ENCODE results near the gene RAB12.
"Not testable (repeated sequence)": the region's sequence is repeated elsewhere in the genome, so short reads cannot be mapped to it uniquely, and the experiment has no call there.

RAB12 gene, protein sequence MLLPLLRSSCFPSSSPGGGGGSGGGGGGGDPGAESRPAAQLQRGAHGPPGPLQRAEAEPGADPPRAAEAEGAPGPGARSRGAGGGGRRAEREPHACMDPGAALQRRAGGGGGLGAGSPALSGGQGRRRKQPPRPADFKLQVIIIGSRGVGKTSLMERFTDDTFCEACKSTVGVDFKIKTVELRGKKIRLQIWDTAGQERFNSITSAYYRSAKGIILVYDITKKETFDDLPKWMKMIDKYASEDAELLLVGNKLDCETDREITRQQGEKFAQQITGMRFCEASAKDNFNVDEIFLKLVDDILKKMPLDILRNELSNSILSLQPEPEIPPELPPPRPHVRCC

DNA sequence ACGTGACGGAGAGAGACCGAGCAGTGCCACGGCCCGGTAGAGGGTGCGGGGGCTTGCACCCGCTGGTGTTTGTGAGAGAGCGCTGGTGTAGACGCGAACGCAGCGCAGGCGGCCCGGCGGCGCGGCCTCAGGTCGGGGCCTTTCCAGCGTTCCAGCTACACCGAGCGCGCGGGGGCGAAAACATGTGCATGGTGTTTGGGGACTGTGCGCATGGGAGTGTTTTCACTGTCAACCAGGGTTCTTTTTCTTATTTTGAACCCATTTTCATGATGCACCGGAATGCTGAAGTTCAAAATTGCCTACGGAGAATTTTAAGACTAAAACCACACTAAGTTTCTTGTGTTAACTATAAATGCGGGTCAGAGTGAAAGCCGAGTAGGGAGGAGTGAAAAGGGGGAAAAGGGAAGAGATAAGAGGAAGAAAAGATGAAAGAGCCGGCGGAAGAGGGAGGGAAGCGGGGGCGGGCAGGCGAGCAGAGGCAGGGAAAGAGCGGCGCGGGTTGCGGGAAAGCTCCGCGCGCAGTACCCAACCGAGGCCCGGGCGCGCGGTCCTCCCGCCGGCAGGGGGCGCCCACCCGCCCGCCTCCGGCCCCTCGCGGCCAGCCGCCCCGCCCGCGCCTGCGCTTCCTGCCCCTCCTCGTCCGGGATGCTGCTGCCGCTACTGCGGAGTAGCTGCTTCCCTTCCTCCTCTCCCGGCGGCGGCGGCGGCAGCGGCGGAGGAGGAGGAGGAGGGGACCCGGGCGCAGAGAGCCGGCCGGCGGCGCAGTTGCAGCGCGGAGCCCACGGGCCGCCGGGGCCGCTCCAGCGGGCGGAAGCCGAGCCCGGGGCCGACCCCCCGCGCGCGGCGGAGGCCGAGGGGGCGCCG is at the start of gene RAB12:
TSS of gene RAB12 (plus strand) at position 643 of the 864 bp plus-strand sequence. CDS start at position 646, 3 bp downstream.
- DNase-seq: peak; percentile 79 to 84

DNA sequence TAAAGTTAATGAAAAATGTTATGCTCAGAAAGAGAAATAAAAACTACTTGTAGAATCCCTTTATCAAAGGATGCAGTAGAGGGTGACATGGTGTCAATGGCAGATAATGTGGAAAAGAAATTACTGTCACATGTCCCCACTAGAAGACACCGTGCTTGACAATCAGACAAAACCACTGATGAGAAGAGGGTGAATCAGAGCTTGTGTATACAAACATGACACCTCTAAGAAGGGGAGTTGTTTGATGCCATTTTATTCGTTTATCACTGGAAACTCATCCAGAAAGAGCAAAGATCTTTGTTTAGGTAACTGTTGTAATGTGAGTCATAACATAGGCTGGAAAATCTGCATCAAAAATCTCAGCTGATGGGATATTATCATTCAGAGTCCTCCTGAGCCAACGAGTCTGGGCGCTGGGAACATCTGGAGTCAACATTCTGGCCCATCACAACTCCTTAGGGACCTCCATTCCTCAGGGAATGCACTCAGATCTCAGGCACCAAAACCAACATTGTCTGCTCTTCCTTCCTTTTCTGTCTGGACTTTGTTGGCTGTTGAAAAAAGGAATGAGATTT is 49.5 kb upstream of the RAB12 start:
- DNase-seq: no peak

DNA sequence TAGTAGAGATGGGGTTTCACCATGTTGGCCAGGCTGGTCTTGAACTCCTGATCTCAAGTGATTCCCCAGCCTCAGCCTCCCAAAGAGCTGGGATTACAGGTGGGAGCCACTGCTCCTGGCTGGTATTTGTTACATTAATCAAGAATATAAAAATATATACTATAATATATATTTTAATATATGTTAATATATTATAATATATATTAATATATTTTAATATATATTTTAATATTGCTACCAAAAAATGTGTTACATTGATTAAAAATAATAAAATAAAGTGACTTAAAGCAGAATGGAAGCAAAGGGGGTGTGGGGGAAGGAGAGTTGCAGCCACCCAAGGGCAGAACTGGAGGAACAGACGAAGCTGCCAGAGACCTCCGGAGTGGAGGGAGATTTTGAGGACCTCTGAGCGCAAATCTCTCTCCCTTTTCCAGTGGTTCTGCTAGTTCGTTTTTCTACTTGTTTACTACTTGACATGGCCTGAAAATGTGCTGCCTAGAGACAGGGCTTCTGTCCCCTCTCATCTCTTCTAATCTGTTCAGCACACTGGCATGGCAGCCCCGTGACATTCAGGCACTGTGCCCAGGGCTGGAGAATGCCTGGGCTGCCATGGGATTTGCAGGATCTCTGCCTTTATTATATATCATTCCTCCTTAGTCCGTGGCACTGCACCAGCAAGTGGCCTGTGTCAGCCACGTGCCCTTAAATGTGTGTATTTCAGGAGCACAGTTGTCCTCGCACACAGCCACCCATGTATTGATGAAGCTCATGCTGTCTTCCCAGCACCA is 47.9 kb upstream of the RAB12 start:
- DNase-seq: no peak

DNA sequence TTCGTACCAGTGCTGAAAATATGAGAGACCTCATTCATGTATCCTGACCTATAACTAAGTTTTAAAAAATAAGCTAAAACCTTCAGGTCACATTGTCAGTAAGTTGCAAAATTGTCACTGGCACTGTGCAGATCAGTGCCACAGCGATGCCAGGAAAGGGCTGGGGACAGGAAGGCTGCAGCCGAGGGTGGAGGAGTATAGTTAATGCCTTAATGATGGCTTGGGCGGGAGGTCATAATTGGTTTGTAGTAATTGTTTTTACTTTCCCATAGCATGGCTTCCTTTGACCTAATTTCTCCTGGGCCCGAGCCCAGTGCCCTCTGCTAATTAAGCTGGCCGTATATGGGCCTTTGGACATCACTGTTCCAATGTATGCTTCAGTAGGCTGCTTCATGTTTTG is 47.2 kb upstream of the RAB12 start:
- no peak for DNase-seq

DNA sequence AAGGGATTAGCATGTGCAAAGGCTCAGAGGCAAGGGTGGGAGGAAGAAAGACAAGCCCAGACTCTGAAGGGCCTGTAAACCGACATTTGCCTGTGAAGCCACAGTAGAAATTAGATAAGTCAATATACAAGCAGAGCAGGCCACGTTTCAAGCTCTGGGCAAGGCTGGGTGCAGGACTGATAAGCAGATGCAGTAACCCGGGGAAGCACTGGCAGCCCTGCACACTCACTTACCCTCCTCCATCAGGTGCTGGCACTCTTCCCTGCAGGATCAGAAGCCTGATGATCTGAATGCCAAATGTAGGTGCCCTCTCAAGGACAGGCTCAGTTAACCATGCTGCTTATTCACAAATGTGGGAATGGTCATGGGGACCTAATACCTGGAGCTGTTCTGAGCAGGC is 46.3 kb upstream of the RAB12 start:
- DNase-seq: no peak

DNA sequence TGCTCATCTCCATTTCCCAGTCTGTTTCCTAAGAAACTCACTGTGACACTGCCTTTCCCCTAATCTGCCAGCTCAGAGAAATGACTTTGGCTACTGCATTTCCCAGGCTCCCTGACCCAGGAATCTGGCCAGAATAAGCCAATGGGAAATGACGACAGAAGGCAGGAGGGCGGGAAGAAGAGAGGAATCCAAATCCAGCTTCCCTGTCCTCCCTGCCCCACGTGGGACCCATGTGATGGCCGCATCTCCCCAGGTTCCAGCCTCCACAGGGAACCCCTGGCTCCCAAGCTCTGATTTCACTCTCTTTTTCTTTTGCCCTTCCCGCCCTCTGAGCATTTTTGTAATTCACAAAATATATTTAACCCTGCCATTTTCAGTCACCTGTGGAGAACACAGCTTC is 37.8 kb upstream of the RAB12 start:
- DNase-seq: no peak

DNA sequence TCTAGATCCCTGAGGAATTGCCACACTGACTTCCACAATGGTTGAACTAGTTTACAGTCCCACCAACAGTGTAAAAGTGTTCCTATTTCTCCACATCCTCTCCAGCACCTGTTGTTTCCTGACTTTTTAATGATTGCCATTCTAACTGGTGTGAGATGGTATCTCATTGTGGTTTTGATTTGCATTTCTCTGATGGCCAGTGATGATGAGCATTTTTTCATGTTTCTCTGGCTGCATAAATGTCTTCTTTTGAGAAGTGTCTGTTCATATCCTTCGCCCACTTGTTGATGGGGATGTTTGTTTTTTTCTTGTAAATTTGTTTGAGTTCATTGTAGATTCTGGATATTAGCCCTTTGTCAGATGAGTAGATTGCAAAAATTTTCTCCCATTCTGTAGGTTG is 35.5 kb upstream of the RAB12 start:
- DNase-seq: not testable (repeated sequence)

DNA sequence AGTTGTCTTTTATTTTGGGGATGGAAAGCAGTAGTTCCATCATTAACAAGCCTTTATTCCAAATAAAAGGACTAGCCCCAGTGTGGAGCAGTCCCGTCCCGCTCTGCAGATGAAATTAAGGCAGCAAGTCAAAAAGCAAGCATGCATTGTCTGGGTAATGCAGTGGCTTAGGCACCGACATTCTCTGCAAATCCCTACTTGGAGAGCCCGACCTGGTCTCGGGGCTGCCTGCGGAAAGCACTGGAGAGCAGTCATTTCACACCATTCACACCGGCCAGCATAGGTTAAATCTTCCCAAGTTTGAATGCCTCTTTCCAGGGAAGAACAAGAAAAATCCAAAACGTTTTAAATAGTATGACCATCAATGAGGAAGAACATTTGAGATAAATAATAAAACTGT is 24.4 kb upstream of the RAB12 start:
- DNase-seq: no peak

DNA sequence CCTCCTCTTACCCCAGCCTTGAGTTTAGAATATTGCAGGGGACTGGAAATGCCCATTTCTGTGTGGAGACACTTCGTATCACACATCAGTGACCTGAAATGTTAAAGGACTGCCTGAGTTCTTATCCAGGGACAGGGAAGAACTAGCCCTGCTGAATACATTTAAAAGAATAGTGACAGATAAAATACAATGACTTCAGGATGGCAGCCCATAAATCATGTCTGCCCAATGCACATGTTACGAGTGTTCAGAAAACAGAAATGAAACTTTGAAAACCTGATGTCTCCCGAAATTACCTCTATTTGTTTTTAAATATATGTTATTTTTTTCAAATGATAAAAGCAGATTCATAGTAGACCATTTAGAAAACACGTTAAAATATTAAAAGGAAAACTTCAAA is 22.3 kb upstream of the RAB12 start:
- DNase-seq: no peak

DNA sequence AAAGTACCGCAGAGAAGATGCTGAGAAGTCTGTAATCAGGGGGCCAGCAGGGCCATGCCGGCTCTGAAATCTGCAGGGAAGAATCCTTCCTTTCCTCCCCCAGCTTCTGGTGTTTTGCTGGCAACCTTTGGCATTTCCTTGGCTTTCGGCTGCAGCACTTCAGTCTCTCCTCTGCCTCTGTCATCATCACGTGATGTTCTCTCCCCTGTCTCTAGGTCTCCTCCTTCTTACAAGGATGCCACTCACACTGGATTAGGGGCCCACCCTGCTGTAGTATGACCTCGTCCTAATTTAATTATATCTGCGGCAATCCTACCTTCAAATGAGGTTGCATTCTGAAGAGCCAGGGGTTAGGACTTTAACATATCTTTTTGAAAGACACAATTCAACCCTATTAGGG is 13.8 kb upstream of the RAB12 start:
- no peak for DNase-seq

DNA sequence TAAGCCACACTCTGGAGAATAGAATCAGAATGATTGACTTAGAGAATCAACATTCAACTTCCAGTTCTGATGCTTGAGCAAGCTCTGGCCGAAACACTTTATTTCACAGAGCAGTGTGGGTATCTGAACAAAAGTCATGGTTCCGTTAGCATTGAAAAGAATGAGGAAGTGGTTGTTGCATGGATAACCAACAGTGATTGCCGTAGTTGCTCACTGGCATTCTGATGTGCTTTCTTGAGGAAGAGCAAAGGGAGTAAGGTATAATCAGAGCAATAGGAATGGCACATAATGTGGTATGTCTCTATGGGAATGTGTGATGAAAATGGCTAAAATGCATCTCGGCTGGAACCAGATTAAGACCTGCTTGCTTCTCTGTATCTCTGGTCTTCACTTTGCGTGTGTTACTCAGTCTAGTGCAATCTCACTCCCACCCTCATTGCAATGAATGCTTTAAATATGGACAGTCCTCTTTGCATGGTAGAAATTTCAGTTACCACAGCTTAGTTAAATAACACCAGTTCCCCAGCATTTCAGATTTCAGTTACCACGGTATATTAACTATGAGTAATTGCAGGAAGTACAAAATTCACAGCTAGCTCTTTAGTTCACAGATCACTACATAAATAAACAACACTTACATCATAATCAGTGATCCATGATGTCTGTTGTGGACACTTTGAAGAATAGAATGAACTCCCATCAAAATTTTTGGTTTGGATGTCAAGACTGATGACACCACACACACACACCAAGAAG is 7.8 kb upstream of the RAB12 start:
- peak; percentile 69 to 71 for DNase-seq

DNA sequence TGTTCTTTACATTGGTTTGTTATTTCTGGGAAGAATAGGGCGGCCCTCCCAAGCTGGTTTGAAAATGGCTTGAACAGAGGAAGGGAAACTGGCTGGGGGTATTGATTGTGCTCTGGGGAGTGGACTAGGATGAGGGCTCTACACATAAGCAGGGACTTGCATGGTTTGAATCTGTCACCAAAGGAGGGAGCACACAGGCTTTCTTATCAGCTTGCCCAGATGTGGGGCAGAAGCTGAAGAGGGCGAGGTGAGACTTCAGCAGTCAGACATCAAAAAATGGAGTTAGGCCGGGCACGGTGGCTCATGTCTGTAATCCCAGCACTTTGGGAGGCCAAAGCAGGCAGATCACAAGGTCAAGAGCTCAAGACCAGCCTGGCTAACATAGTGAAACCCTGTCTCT is 7.2 kb upstream of the RAB12 start:
- no peak for DNase-seq

DNA sequence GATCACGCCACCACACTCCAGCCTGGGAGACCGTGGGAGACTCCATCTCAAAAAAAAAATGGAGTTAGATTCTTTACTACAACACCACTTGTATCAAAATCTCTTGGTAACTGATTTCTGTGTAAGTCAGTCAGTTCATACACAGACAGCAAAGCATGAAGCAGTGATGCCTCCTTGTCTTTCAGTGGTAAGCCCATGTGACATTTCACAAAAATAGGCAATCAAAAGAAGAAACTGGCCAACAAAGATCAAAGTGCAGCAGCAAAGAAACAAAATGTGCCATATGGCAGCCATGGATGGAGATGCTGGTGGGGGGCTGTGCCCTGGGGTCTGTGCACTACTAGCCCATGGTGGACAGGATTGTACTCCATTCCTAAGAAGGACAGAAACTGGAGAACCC is 6.7 kb upstream of the RAB12 start:
- DNase-seq: no peak

DNA sequence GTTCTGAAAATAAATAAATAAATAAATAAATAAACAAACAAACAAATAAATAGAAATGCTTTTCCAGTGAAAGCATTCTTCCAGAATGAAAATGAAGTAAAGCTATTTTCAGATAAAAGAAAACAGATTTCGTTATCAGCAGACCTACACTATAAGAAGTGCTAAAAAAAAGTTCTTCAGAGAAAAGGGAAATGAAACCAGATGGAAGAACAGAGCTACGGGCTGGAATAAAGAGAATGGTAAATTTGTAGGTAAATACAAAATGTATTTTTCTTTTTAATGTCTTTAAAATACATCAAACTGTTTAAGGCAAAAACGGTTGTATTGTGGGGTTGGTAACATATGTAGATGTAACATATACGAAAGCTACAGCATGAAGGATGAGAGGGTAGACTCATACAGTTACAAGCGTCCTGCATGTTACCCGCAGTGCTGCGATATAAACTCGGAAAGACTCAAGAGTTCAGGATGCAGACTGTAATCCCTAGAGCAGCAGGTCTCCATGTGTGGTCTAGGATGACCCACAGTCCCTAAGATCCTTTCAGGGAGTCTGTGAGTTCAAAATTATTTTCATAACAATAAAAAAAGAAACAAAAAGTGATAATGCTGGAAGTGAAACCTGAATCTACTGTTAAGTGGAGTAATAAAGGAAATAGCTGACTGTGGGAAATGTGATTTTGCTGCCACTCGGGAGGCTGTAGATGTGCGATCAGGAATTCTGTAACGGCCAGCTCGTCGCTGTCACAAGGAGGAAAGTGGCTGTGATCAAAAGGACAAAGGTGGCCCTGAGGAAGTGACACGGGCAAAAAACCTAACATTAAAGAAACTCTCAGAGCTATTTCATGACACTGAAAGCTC is 5.3 kb upstream of the RAB12 start:
- no peak for DNase-seq

DNA sequence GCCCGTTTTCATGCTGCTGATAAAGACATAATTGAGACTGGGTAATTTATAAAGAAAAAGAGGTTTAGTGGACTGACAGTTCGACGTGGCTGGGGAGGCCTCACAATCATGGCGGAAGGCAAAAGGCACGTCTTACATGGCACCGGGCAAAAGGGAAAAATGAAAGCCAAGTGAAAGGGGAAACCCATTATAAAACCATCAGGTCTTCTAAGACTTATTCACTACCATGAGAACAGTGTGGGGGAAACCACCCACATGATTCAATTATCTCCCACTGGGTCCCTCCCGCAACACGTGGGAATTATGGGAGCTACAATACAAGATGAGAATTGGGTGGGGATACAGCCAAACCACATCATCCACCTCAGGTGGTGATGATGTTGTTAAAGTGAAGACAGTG is 3.3 kb upstream of the RAB12 start:
- no peak for DNase-seq

DNA sequence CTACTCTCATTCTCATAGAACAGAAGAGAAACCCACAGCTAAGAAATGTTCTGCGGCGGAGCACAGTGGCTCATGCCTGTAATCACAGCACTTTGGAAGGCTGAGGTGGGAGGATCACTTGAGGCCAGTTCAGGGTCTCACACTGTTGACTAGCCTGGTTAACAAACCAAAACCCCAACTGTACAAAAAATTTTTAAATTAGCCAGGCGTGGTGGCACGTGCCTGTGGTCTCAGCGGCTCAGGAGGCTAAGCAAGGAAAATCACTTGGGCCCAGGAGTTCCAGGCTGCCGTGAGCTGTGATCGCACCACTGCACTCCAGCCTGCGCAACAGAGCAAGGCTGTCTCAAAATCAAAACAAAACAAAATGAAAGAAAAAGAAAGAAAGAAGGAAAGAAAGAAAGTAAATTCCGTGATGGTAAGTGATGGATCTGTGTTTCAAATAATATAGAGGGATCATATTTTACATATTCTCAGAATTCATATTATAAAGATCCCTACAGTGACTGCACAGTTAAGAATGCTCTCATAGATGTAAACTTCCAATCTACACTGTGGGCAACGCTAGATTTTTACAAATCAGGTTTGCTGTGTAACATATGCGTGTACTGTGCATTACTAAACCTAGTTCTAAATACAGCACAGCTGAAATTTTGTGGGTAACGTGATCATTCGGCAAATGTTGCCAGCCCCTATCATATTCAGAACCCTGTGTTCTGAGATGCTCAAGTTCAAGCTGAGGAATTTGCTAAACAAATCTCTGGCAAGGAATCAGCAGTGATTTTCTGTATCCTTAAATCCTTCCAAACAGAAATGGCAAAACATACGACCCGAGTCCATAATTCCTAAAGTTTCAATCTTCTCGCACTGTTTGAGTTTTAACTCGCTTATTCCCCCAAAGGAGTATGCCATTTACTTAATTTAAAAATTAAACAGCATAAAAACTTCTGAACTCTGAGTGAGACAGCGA is 1.2 kb upstream of the RAB12 start:
- no peak for DNase-seq

DNA sequence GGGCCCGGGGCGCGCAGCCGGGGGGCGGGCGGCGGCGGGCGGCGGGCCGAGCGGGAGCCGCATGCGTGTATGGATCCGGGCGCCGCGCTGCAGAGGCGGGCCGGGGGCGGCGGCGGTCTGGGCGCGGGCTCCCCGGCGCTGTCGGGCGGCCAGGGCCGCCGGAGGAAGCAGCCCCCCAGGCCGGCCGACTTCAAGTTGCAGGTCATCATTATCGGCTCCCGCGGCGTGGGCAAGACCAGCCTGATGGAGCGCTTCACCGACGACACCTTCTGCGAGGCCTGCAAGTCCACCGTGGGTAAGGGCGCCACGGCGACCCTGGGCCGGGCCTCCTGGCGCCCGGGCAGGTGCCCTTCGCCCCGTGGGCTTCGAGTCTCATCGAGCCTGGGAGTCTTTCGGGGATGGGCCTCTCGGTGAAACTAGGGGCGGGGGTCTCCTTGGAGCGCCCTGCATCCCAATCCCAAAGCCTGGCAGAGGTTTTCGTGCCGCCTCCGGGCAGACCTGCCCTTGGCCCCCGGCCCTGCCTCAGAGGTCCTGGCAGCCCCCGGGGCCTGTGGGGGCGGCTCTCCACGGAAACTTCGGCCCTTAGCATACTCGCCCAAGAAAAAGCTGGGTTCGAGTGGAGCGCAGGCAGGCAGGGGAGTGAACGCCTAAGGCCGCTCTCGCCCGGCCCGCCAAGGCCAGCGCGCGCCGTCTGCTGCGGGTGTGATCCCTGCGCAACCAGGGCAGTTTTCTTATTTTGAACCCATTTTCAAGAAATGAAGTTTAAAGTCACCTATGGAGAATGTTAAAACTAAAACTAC is 622 bp downstream of the RAB12 start:
- peak in 1 of 2 experiments; percentile 11 for DNase-seq

DNA sequence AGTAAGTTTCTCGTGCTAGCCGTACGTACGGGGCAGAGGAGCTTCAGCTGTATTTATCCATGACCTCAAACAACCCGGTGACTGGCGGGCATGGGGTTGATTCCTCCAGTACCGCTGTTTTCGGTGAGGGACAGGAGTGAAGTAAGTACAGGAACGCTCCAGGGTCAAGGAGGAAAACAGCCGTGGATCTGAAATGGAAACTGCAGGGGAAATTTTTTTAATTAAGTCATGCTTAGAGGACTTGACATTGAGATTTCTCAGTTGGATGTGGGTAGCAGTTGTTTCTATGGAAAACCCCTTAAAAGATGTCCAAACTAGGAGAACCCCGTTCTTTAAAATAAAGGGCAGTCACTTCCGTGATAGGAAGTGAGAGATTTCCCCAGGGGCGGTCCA is 1.2 kb downstream of the RAB12 start:
- peak in 1 of 2 experiments; percentile 3 for DNase-seq

DNA sequence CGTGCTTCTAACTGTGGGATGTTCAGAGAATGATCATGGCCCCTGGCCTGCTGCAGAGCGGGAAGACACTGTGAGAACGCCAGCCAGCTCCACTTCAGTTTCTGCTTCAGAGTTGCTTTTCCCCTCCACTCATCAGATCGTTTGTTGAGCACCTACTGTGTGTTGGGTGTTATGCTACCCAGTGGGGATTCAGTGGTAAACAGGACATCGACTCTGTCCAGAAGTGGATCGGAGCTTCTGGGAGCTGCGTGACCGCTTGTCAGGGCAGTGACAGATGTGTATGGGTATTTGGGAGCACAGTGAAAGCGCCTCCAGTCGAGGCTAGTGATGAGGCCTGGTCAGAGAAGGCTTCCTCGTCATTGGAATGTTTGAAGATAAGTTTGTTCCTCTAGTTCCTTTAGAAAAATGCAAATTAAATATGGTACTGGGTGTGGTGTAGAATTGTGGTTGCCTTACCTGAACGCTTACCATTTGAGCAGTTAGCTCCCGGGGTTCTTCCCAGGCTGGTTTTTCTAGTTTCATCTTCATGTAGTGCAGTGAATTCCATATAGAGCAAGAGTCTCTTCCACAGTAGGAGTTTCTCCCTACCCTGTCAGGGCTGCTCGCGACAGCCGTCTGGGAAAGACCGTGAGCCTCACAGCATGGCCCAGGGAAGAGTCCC is 2.8 kb downstream of the RAB12 start:
- no peak for DNase-seq

Data from Kasumi-1 (cell line).